SIG-M5 treated with dmso at 0.1 percent for 504 hours (cell line): Measurements from ENCODE around the gene KLF6.
A peak's percentile ranks its signal among the peaks of the same experiment; 100 is the strongest.

Experiments used
- DNase-seq: peaks from one replicate; lab custom pipeline; 2025; ENCODE audit not compliant: unreplicated experiment; lab: John Stamatoyannopoulos, UW

KLF6 gene

GRCh38 chr10:3757638-3758490 lies 27.1 kb downstream of the KLF6 start:
- DNase-seq: no peak

GRCh38 chr10:3757250-3757637 lies 27.8 kb downstream of the KLF6 start:
- DNase-seq: no peak

GRCh38 chr10:3756360-3756740 lies 28.7 kb downstream of the KLF6 start:
- no peak for DNase-seq

- no peak for DNase-seq
Measured at GRCh38 chr10:3755440-3756359, 29.3 kb downstream of the KLF6 start.

- no peak for DNase-seq
Measured at GRCh38 chr10:3754727-3755439, 30.1 kb downstream of the KLF6 start.

GRCh38 chr10:3750854-3751253 lies 34.2 kb downstream of the KLF6 start:
- DNase-seq: no peak

- DNase-seq: no peak
Measured at GRCh38 chr10:3750006-3750816, 34.8 kb downstream of the KLF6 start.

- peak; percentile 28 for DNase-seq
Measured at GRCh38 chr10:3749600-3749999, 35.4 kb downstream of the KLF6 start.

- DNase-seq: no peak
Measured at GRCh38 chr10:3749011-3749410, 36.0 kb downstream of the KLF6 start.

- DNase-seq: no peak
Measured at GRCh38 chr10:3748484-3748883, 36.5 kb downstream of the KLF6 start.

- DNase-seq: no peak
Measured at GRCh38 chr10:3747984-3748383, 37.0 kb downstream of the KLF6 start.

GRCh38 chr10:3747248-3747960 lies 37.6 kb downstream of the KLF6 start:
- DNase-seq: no peak

GRCh38 chr10:3746634-3747033 lies 38.4 kb downstream of the KLF6 start:
- DNase-seq: no peak

GRCh38 chr10:3745521-3745920 lies 39.5 kb downstream of the KLF6 start:
- DNase-seq: no peak

GRCh38 chr10:3741688-3742461 lies 43.1 kb downstream of the KLF6 start:
- no peak for DNase-seq

GRCh38 chr10:3740157-3740871 lies 44.7 kb downstream of the KLF6 start:
- DNase-seq: no peak

GRCh38 chr10:3738855-3739350 lies 46.1 kb downstream of the KLF6 start:
- DNase-seq: no peak

- DNase-seq: no peak
Measured at GRCh38 chr10:3737864-3738263, 47.1 kb downstream of the KLF6 start.
